ENCODE results near the gene CCDC178. TPM values are rescaled to one million over a fixed set of nuclear protein-coding genes. Genes with fewer than 3 reads are reported as not detected.

CCDC178 gene
- total RNA-seq, 1 donor from 2014 or later, result 2.9 TPM

- DNase-seq (ENCODE audit: extremely low read depth, low read depth, low spot score), result no peak
Measured at GRCh38 chr18:32929213-32929612, 511.3 kb downstream of the CCDC178 start.

DNA sequence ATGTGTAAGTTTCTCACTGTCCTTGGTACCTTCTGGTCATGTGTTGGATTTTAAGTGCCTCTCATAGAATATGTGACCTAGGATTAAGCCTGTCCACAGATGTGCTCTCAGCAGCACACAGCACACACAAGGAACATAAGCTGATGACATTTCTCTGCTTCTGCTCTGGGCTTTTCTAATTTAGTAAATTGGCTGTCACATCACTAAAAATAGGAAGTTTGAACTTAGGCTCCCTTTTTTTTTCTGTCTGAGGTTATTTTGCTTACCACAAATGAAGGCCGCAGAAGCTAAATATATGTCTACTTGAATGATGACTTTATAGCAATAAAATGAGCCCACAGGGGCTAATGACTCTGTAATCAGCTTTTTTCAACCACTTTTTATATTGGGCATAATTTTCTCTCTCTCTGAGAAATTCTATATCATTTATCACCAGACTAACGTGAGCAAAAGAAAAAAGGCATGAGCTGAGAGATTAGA lies 517.5 kb downstream of the CCDC178 start:
- no peak for DNase-seq (ENCODE audit: extremely low read depth, low read depth, low spot score)

DNA sequence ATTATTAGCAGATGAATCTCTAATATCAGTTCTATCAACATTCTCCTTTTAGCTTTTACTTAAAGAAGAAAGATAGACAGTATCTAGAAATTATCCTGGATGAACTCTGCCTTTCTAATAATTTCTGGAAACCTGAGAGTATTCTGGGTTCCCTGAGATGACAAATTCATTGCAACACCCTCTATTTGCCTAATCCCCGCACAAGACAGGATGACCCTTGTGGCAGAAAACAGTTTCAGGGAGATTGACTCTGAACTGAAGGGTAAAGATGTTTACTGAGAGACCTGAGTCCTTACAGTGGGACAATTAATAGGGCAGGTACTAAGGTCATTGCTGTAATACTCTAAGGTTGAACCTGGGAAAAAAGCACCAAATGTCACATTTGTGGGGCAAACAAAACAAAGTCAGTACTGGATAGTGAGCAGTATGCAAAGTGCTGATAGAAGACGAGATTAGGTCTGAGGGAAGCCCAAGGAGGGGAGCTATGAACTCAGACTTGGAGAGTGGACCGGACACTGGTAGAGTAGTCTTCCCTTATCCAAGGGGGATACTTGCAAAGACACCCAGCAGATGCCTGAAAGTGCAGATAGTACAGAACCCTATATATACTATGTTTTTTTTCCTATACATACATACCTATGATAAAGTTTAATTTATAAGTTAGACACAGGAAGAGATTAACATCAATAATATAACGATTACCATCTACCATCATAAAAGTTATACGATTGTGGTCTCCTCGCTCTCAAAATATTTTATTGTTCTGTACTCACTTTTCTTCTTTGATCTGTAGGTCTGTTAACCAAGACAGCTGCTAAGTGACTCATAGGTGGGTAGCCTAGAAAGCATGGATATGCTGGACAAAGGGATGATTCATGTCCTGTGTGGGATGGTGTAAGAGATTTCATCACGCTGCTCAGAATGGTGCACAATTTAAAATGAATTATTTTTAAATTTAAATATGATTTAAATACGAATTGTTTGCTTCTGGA lies 519.4 kb downstream of the CCDC178 start:
- peak; percentile 62 for DNase-seq (ENCODE audit: extremely low read depth, low read depth, low spot score)

DNA sequence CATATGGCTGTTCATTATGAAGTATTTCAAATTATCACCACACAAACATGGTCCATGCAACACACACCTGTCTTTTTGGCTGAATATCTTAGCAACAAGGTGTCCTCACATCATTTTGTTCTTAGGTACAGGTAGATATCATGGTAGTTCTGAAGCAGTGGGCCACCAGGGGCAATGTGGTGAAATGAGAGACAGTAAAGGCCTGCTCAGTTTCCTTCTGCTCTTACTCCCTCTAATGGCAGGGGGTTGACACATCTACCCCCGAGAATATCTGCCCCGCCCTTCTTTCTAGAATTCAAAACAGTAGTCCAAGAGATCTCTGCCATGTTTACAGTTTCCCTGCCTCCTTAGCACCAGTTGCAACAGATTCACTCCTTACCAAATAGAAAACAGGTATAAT lies 520.7 kb downstream of the CCDC178 start:
- DNase-seq (ENCODE audit: extremely low read depth, low read depth, low spot score), result no peak

- no peak for DNase-seq (ENCODE audit: extremely low read depth, low read depth, low spot score)
Measured at GRCh38 chr18:32918692-32919250, 521.8 kb downstream of the CCDC178 start.

- no peak for DNase-seq (ENCODE audit: extremely low read depth, low read depth, low spot score)
Measured at GRCh38 chr18:32915516-32915915, 525.0 kb downstream of the CCDC178 start.

DNA sequence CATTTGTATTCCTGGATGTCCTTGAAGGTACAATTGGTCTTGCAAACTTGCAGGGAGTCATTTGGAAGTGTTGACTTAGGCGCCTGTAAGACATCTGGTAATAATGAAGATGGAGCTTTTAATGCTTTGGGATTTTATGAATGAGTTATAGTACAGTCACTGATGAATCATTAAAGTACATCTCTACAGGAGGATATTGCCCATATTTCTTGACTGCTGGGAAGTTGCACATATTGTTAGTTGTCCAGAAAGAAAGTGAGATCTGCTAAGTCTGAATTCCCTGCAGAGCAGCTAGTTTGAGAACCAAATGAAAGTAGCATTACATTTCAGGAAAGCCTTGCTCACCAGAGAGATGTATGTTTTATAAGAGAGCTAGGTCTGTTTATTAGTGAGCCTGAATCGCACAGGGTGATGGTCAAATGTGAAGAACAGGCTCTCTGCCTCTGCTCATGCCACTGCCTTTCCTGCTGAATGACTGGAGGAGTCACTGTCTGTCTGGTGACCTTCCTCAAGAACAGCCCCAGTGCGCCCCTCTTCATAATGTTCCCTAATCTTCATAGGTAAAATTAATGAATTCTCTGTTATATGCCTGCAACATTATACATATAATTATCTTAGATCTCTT lies 528.7 kb downstream of the CCDC178 start:
- no peak for DNase-seq (ENCODE audit: extremely low read depth, low read depth, low spot score)

DNA sequence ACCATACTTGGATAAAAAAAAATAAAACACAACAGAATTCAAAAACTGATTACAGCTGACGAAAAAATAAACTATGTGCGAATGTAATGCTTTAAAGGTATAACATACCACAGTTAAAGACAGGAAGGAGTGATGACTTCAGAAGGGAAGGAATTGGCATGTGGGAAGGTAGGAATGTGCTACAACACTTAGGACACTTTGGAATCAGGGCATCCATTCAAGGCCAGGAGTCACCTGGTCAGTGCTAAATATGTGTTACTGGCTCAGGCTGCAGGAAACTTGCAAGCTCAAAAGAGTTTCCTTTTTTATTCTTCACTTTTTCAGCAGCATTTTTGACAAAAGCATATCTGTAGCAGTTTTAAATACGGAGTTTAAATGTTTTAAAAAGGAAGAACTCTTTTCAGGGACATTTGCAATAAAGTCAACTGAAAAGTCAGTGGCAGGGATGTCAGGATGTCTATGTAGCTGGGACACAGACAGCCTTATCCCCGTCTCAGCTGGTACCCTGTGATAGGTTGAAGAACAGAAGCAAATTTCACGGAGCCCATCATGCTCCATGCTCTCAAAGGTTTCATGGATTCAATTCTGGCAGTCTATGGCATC lies 529.7 kb downstream of the CCDC178 start:
- DNase-seq (ENCODE audit: extremely low read depth, low read depth, low spot score), result no peak

GRCh38 chr18:32909798-32910561 lies 530.5 kb downstream of the CCDC178 start:
- DNase-seq (ENCODE audit: extremely low read depth, low read depth, low spot score), result no peak

- DNase-seq (ENCODE audit: extremely low read depth, low read depth, low spot score), result no peak
Measured at GRCh38 chr18:32908424-32908805, 532.1 kb downstream of the CCDC178 start.

- no peak for DNase-seq (ENCODE audit: extremely low read depth, low read depth, low spot score)
Measured at GRCh38 chr18:32907648-32908423, 532.7 kb downstream of the CCDC178 start.

DNA sequence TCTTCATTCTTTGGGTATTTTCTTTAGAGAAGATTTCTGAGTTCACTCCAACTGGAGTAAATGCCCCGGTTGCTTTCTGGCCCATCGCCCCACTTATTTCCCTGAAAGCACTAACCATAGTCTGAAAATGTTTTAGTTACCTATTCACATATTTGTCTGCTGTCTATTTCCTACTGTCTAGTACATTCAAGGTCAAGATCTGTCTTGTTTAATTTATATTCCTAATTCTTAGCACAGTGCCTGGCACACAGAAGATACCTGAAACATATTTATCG lies 533.3 kb downstream of the CCDC178 start:
- DNase-seq (ENCODE audit: extremely low read depth, low read depth, low spot score), result no peak

GRCh38 chr18:32906506-32907310 lies 533.8 kb downstream of the CCDC178 start:
- DNase-seq (ENCODE audit: extremely low read depth, low read depth, low spot score), result no peak

DNA sequence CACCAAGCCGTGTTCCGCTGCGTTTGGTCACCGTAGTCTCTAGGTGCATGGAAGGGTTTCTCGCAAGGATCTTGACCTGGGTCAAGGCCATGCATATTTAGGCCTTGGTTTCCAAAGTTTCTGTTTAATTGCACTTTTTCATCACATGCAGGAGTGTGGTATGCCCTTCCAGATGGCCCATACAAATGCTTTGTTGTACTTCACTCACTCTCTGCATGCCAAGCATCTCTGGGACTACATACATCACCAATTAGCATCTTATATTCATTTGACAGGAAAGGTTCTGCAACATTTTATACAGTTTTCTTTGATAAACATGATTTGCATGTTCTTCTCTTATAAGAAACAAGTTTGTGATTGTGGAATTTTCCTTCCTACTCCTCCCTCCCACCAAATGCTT lies 534.9 kb downstream of the CCDC178 start:
- DNase-seq (ENCODE audit: extremely low read depth, low read depth, low spot score), result no peak

DNA sequence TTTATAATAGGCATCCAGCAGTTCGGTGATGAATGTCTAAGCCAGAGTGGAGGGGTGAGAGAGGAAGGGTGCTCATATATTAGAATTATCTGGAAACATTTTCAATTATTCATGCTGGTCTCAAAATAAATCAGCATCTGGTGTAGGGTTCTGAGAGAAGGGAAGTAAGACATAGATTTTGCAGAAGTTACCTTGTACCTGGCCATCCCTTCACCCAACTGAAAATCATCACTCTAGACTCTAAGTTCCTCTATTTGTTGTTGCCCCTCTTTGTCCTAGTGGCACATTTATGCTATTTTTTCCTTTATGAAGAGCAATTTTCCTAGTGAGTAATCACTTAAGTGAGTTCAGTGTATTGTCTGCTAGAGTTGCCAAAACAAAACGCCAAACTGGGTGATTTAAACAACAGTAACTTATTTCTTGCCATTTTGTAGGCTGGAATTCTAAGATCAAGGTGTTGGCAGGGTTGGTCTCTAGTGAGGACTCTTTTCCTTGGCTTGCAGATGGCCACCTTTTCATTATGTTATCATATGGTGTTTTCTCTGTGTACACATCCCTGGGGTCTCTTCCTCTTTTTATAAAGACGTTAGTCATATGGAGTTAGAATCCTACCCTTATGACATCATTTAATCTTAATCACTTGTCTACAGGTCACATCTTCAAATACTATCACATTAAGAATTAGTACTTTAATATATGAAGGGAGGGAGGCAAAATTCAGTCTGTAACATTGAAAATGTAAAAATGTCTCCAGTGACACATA lies 537.8 kb downstream of the CCDC178 start:
- no peak for DNase-seq (ENCODE audit: extremely low read depth, low read depth, low spot score)

DNA sequence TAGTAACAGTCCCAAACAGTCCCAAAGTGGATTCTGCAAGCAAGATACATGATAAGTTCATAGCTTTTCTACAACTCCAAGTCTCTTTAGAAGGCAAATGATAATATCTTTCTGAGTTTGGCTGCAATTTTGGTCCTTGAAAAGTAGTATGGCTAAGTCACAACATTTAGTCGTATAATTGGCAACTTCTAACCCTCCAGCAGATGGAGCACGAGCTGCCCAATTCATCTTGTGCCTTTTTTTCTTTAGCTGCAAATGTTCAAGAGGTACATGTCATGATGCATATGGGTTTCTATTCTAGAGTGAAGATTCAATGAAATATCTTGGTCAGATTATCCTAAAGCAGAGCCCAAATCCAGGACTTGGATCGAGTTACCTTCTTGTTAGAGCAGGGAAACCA lies 540.7 kb downstream of the CCDC178 start:
- no peak for DNase-seq (ENCODE audit: extremely low read depth, low read depth, low spot score)

DNA sequence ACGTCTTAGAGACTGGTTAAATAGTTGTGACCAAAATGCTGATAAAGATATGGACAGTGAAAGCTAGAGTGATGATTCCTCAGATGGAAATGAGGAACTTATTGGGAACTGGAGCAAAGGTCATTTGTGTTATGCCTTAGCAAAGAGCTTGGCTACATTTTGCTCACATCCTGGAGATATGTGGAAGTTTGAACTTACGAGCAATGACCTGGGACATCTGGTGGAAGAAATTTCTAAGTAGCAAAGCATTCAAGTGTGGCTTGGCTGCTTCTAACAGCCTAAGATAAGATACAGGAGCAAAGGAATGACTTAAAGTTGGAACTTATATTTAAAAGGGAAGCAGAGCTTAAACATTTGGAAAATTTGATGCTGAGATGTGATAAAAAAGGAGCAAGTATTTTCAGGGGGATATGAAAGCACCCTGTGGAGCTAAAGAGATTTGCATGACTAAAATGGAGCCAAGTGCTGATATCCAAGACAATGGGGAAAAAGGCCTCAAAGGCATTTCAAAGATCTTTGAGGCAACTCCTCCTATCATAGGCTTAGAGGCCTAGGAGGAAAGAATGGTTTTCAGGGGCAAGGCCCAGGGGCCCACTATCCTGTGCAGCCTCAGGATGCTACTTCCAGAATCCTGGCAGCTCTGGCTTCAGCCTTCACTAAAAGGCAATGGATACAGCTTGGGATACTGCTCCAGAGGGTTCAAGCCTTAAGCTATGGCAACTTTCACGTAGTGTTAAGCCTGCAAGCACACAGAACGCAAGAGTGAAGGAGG lies 543.6 kb downstream of the CCDC178 start:
- no peak for DNase-seq (ENCODE audit: extremely low read depth, low read depth, low spot score)

GRCh38 chr18:32893915-32894314 lies 546.6 kb downstream of the CCDC178 start:
- no peak for DNase-seq (ENCODE audit: extremely low read depth, low read depth, low spot score)

All from glomerular endothelial cell (primary cell).